AG09309 (cell line): ENCODE data around the gene OAS1.

Experiments used
- DNase-seq: peaks from one replicate; pipeline ENCODE4 v3.0.0-alpha.2; 2010; ENCODE audit warnings: low read depth
- H3K4me3 ChIP-seq: 2 replicates; pipeline ENCODE4 v1.5.1; 2011; ENCODE audit warnings: mild to moderate bottlenecking, low read depth, low read length, moderate library complexity; ENCODE audit not compliant: control insufficient read depth
- CTCF ChIP-seq: IDR thresholded peaks from 2 replicates; pipeline ENCODE4 v1.5.1; 2011; ENCODE audit warnings: mild to moderate bottlenecking, low read depth, low read length, inconsistent platforms; ENCODE audit not compliant: insufficient read depth, control insufficient read depth; ENCODE audit errors: missing control alignments

Gene OAS1

GRCh38 chr12:112962561-112962960 lies 55.8 kb downstream of the OAS1 start:
- no peak for TF ChIP-seq CTCF
- no peak overlapping the region for H3K4me3 ChIP-seq
- no peak for DNase-seq

DNA sequence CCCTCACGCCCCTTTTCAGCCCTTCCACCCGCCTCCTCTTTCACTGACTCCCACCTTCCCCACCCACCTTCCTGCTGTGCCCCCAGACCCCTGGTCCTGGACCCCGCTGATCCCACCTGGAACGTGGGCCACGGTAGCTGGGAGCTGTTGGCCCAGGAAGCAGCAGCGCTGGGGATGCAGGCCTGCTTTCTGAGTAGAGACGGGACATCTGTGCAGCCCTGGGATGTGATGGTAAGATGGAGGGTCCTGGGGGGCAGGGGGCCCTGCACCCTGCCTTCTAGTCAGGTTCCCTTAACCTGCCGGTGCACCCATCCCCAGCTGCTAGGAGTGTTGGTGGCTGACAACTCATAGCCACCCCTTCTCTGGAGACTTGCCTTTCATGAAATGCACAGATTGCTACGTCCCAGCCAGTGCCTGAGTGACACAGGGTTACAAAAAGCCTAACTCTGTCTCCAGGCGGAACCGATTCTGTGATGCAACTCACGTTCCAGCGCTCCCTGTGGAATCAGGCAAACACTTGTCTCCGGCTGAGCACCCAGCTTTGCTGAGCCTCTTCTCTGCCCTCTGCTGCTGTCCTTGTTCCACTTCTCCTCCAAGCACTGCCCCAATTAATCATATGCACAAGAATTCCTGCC lies 56.6 kb downstream of the OAS1 start:
- H3K4me3 ChIP-seq, result no peak overlapping the region
- TF ChIP-seq CTCF, result no peak
- DNase-seq, result no peak

DNA sequence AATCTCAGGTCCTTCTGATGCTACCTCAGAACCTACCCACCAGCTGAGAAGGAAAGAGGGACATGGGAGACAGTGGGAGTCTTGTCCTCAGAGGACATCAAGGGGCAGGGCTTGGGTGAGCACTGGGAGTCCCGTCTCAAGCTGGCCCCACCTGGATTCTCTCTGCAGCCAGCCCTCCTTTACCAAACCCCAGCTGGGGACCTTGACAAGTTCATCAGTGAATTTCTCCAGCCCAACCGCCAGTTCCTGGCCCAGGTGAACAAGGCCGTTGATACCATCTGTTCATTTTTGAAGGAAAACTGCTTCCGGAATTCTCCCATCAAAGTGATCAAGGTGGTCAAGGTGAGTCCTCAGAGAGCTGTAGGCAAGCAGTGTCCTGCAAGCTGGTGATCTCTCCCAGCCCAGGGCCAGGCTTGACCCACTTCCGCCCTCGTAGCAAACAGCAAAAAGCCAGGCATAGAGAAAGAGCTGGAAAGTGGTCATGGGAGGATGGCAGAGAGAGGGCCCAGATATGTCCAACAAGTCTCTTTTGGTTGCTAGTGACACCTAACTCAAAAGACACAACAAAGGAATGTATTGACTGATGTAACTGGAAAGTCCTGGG lies 57.4 kb downstream of the OAS1 start:
- H3K4me3 ChIP-seq, result no peak overlapping the region
- no peak for DNase-seq

DNA sequence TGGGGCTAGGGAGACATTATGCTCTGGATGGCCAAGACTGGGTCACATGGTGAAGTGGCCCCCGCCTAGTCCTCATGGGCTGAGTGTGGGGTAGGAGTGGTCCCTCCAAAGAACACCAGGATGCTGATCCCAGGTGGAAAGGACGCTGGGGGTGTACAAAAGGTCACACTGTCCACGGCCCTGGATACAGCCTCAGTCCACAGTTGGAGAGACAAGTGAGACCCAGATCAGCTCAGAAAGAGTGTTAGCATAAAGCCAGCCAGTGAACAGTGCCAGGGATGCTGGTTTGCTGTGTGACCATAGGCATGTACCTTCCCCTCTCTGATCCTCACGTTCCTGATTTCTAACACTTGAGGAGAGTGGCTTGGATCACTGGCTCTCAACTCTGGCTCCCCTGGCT lies 58.2 kb downstream of the OAS1 start:
- no peak for DNase-seq
- no peak for TF ChIP-seq CTCF

More for the DNA sequence above, 57.4 kb downstream of the OAS1 start:
- TF ChIP-seq CTCF, result no peak

GRCh38 chr12:112965643-112966042 lies 58.9 kb downstream of the OAS1 start:
- TF ChIP-seq CTCF, result no peak
- DNase-seq, result no peak
- H3K4me3 ChIP-seq, result no peak overlapping the region

More for the DNA sequence above, 58.2 kb downstream of the OAS1 start:
- no peak overlapping the region for H3K4me3 ChIP-seq

- no peak for DNase-seq
- TF ChIP-seq CTCF, result no peak
- H3K4me3 ChIP-seq, result no peak overlapping the region
Measured at GRCh38 chr12:112967306-112967705, 60.5 kb downstream of the OAS1 start.
